ENCODE results near the gene DLGAP1.
A peak's percentile ranks its signal among the peaks of the same experiment; 100 is the strongest.

The DLGAP1 gene

DNA sequence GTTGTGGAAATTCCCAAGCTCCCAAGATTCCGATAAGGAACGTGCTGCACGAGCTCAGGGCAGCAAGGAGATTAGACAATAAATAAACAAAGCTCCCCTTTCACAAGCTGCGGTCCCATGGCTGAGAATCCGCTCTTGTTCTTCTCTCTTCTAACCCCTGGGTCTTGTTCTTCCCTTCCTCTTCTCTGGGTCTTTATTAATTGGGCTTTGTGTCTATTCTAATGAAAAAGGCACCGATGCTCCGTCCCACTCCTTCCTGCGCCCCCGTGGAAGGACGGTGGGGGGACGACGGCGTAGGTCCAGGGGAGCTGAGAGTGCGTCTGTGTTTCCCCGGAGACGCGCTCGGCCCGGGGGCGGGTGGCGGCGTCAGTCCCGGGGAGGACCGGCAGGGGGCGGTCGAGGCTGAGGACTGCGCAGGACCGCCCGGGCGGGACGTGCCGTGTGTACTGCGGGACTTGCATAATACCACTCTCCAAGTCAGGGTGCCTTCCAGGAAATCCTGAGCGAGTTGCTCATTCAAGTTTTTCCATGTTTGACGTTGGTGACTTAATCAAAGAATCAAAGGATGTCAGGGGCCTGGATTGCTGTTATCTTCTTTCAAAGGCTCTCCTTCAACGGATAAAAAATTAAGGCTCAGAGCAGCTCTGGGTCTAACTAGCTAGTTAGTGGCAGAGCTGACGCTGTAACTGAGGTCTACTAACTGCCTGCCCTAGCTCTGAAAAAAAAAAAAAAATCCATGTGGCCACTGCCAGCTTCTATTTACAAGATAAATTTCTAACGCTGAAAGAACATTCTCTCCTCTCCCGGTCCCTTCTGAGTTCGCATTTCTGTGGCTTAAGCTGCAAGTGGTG, 683.8 kb downstream of the DLGAP1 start (continued):
- TF ChIP-seq, protein P1, sequence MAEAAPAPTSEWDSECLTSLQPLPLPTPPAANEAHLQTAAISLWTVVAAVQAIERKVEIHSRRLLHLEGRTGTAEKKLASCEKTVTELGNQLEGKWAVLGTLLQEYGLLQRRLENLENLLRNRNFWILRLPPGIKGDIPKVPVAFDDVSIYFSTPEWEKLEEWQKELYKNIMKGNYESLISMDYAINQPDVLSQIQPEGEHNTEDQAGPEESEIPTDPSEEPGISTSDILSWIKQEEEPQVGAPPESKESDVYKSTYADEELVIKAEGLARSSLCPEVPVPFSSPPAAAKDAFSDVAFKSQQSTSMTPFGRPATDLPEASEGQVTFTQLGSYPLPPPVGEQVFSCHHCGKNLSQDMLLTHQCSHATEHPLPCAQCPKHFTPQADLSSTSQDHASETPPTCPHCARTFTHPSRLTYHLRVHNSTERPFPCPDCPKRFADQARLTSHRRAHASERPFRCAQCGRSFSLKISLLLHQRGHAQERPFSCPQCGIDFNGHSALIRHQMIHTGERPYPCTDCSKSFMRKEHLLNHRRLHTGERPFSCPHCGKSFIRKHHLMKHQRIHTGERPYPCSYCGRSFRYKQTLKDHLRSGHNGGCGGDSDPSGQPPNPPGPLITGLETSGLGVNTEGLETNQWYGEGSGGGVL (tag by site-specific recombination; IDR thresholded peaks at IDR 0.05) = peak; percentile 30; the same call in 1 of the 2 replicates
- peak; percentile 65 for TF ChIP-seq EGR2 (tag by site-specific recombination; IDR thresholded peaks at IDR 0.05; ENCODE audit: low read depth)
- TF ChIP-seq ZNF623 (tag by site-specific recombination; IDR thresholded peaks at IDR 0.05) = no peak
- TF ChIP-seq ZNF114 (tag by site-specific recombination; IDR thresholded peaks at IDR 0.05) = no peak
- TF ChIP-seq ZNF548 (tag by site-specific recombination; IDR thresholded peaks at IDR 0.05) = no peak
- TF ChIP-seq HOXD13 (CRISPR knock-in tag; IDR thresholded peaks at IDR 0.05; ENCODE audit: borderline replicate concordance) = no peak
- no peak for TF ChIP-seq ZNF776 (tag by site-specific recombination; IDR thresholded peaks at IDR 0.05; ENCODE audit: borderline replicate concordance)
- TF ChIP-seq, protein P2, sequence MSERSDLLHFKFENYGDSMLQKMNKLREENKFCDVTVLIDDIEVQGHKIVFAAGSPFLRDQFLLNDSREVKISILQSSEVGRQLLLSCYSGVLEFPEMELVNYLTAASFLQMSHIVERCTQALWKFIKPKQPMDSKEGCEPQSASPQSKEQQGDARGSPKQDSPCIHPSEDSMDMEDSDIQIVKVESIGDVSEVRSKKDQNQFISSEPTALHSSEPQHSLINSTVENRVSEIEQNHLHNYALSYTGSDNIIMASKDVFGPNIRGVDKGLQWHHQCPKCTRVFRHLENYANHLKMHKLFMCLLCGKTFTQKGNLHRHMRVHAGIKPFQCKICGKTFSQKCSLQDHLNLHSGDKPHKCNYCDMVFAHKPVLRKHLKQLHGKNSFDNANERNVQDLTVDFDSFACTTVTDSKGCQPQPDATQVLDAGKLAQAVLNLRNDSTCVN (tag by site-specific recombination; optimal IDR thresholded peaks at IDR 0.05) = peak; percentile 46
- TF ChIP-seq ZNF624 (tag by site-specific recombination; IDR thresholded peaks at IDR 0.05) = no peak
- TF ChIP-seq, protein P3, sequence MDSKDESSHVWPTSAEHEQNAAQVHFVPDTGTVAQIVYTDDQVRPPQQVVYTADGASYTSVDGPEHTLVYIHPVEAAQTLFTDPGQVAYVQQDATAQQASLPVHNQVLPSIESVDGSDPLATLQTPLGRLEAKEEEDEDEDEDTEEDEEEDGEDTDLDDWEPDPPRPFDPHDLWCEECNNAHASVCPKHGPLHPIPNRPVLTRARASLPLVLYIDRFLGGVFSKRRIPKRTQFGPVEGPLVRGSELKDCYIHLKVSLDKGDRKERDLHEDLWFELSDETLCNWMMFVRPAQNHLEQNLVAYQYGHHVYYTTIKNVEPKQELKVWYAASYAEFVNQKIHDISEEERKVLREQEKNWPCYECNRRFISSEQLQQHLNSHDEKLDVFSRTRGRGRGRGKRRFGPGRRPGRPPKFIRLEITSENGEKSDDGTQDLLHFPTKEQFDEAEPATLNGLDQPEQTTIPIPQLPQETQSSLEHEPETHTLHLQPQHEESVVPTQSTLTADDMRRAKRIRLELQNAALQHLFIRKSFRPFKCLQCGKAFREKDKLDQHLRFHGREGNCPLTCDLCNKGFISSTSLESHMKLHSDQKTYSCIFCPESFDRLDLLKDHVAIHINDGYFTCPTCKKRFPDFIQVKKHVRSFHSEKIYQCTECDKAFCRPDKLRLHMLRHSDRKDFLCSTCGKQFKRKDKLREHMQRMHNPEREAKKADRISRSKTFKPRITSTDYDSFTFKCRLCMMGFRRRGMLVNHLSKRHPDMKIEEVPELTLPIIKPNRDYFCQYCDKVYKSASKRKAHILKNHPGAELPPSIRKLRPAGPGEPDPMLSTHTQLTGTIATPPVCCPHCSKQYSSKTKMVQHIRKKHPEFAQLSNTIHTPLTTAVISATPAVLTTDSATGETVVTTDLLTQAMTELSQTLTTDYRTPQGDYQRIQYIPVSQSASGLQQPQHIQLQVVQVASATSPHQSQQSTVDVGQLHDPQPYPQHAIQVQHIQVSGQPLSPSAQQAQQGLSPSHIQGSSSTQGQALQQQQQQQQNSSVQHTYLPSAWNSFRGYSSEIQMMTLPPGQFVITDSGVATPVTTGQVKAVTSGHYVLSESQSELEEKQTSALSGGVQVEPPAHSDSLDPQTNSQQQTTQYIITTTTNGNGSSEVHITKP (tag by site-specific recombination; IDR thresholded peaks at IDR 0.05) = 0 out of 2 replicates have a peak, but pooled peaks have one; percentile 10
- TF ChIP-seq ZNF76 (tag by site-specific recombination; IDR thresholded peaks at IDR 0.05; ENCODE audit: borderline replicate concordance, low read depth) = no peak
- TF ChIP-seq ZNF555 (tag by site-specific recombination; conservative IDR thresholded peaks at IDR 0.05) = no peak
- peak; percentile 60; the same call in 1 of the 2 replicates for TF ChIP-seq ZFP37 (tag by site-specific recombination; IDR thresholded peaks at IDR 0.05)
- TF ChIP-seq ZNF768 (tag by site-specific recombination; IDR thresholded peaks at IDR 0.05) = no peak
- TF ChIP-seq, protein P4, sequence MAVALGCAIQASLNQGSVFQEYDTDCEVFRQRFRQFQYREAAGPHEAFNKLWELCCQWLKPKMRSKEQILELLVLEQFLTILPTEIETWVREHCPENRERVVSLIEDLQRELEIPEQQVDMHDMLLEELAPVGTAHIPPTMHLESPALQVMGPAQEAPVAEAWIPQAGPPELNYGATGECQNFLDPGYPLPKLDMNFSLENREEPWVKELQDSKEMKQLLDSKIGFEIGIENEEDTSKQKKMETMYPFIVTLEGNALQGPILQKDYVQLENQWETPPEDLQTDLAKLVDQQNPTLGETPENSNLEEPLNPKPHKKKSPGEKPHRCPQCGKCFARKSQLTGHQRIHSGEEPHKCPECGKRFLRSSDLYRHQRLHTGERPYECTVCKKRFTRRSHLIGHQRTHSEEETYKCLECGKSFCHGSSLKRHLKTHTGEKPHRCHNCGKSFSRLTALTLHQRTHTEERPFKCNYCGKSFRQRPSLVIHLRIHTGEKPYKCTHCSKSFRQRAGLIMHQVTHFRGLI (tag by site-specific recombination; IDR thresholded peaks at IDR 0.05) = no peak
- TF ChIP-seq GLIS1 (tag by site-specific recombination; IDR thresholded peaks at IDR 0.05) = peak; percentile 66
- peak; percentile 26; the same call in 1 of the 2 replicates for TF ChIP-seq ZBTB17 (tag by site-specific recombination; IDR thresholded peaks at IDR 0.05)
- TF ChIP-seq, protein P5, sequence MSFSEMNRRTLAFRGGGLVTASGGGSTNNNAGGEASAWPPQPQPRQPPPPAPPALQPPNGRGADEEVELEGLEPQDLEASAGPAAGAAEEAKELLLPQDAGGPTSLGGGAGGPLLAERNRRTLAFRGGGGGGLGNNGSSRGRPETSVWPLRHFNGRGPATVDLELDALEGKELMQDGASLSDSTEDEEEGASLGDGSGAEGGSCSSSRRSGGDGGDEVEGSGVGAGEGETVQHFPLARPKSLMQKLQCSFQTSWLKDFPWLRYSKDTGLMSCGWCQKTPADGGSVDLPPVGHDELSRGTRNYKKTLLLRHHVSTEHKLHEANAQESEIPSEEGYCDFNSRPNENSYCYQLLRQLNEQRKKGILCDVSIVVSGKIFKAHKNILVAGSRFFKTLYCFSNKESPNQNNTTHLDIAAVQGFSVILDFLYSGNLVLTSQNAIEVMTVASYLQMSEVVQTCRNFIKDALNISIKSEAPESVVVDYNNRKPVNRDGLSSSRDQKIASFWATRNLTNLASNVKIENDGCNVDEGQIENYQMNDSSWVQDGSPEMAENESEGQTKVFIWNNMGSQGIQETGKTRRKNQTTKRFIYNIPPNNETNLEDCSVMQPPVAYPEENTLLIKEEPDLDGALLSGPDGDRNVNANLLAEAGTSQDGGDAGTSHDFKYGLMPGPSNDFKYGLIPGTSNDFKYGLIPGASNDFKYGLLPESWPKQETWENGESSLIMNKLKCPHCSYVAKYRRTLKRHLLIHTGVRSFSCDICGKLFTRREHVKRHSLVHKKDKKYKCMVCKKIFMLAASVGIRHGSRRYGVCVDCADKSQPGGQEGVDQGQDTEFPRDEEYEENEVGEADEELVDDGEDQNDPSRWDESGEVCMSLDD (tag by site-specific recombination; IDR thresholded peaks at IDR 0.05) = no peak
- TF ChIP-seq, protein P6, sequence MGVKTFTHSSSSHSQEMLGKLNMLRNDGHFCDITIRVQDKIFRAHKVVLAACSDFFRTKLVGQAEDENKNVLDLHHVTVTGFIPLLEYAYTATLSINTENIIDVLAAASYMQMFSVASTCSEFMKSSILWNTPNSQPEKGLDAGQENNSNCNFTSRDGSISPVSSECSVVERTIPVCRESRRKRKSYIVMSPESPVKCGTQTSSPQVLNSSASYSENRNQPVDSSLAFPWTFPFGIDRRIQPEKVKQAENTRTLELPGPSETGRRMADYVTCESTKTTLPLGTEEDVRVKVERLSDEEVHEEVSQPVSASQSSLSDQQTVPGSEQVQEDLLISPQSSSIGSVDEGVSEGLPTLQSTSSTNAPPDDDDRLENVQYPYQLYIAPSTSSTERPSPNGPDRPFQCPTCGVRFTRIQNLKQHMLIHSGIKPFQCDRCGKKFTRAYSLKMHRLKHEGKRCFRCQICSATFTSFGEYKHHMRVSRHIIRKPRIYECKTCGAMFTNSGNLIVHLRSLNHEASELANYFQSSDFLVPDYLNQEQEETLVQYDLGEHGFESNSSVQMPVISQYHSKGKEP (tag by site-specific recombination; IDR thresholded peaks at IDR 0.05) = no peak
- TF ChIP-seq, protein P7, sequence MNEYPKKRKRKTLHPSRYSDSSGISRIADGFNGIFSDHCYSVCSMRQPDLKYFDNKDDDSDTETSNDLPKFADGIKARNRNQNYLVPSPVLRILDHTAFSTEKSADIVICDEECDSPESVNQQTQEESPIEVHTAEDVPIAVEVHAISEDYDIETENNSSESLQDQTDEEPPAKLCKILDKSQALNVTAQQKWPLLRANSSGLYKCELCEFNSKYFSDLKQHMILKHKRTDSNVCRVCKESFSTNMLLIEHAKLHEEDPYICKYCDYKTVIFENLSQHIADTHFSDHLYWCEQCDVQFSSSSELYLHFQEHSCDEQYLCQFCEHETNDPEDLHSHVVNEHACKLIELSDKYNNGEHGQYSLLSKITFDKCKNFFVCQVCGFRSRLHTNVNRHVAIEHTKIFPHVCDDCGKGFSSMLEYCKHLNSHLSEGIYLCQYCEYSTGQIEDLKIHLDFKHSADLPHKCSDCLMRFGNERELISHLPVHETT (tag by site-specific recombination; IDR thresholded peaks at IDR 0.05) = no peak
- TF ChIP-seq HOXA7 (CRISPR knock-in tag; IDR thresholded peaks at IDR 0.05; ENCODE audit: borderline replicate concordance) = no peak
- no peak for TF ChIP-seq OVOL3 (tag by site-specific recombination; IDR thresholded peaks at IDR 0.05)
- TF ChIP-seq ZNF146 (tag by site-specific recombination; IDR thresholded peaks at IDR 0.05) = no peak
- no peak for TF ChIP-seq ZNF324 (tag by site-specific recombination; IDR thresholded peaks at IDR 0.05)
- TF ChIP-seq GLIS2 (tag by site-specific recombination; IDR thresholded peaks at IDR 0.05) = peak; percentile 51; the same call in 1 of the 2 replicates
